K562 (cell line): Measurements from ENCODE around the gene NYNRIN. TPM values are rescaled to one million over a fixed set of nuclear protein-coding genes. Genes with fewer than 3 reads are reported as not detected.

Experiments
- CHD2 ChIP-seq: IDR thresholded peaks from 2 replicates; pipeline ENCODE4 v1.6.1; 2011; ENCODE audit warnings: low read depth, low read length
- HMGXB4 ChIP-seq: sonication (generic); formaldehyde crosslinking; IDR thresholded peaks from 2 replicates; pipeline ENCODE4 v1.8.1; 2023; ENCODE audit warnings: mild to moderate bottlenecking, missing genetic modification reagents
- NEUROD1 ChIP-seq: fragments of 150-350 bp; IDR thresholded peaks from 2 replicates; pipeline ENCODE4 v1.6.1; 2014; ENCODE audit warnings: borderline replicate concordance, low read length, low read depth; ENCODE audit not compliant: partially characterized antibody
- NR3C1 ChIP-seq: sonication (generic); formaldehyde crosslinking; IDR thresholded peaks from 2 replicates; pipeline ENCODE4 v1.8.1; 2022; ENCODE audit warnings: missing genetic modification reagents
- RUNX1 ChIP-seq: sonication (generic); IDR thresholded peaks from 2 replicates; pipeline ENCODE4 v1.6.1; 2016; ENCODE audit warnings: antibody characterized with exemption, low read depth
- SFPQ ChIP-seq: fragments of 200-400 bp; formaldehyde crosslinking; IDR thresholded peaks from 2 replicates; pipeline ENCODE4 v1.6.1; 2017; ENCODE audit warnings: mild to moderate bottlenecking, low read depth, low read length, moderate library complexity
- SMAD2 ChIP-seq: fragments of 150-350 bp; IDR thresholded peaks from 2 replicates; pipeline ENCODE4 v1.6.1; 2014; ENCODE audit warnings: low read depth, mild to moderate bottlenecking, low read length
- SMAD4 ChIP-seq: fragments of 250-450 bp; sonication (Bioruptor Pico); conservative IDR thresholded peaks from 2 replicates; pipeline ENCODE4 v1.8.0; 2021; ENCODE audit warnings: inconsistent platforms, mild to moderate bottlenecking, moderate library complexity
- SMARCC2 ChIP-seq: fragments of 450-650 bp; IDR thresholded peaks from 2 replicates; pipeline ENCODE4 v1.6.1; 2017; ENCODE audit warnings: antibody characterized with exemption, moderate library complexity, mild to moderate bottlenecking, low read depth
- TAF9B ChIP-seq: fragments of 450-650 bp; IDR thresholded peaks from 2 replicates; pipeline ENCODE4 v1.6.1; 2018; ENCODE audit warnings: mild to moderate bottlenecking; ENCODE audit not compliant: partially characterized antibody
- ZKSCAN1 ChIP-seq: fragments of 150-350 bp; IDR thresholded peaks from 2 replicates; pipeline ENCODE4 v1.6.1; 2016; ENCODE audit warnings: low read depth, low read length
- ZNF280B ChIP-seq: fragments of 250-450 bp; sonication (Bioruptor Pico); IDR thresholded peaks from 2 replicates; pipeline ENCODE4 v1.5.1; 2021; ENCODE audit warnings: mild to moderate bottlenecking
- ZNF282 ChIP-seq: sonication (generic); formaldehyde crosslinking; IDR thresholded peaks from 2 replicates; pipeline ENCODE4 v1.8.1; 2023; ENCODE audit warnings: missing genetic modification reagents
- ZNF324 ChIP-seq: fragments of 250-450 bp; sonication (Bioruptor Pico); IDR thresholded peaks from 2 replicates; pipeline ENCODE4 v1.4.0; 2020; ENCODE audit warnings: mild to moderate bottlenecking
- ZNF41 ChIP-seq: fragments of 250-450 bp; sonication (Bioruptor Pico); conservative IDR thresholded peaks from 2 replicates; pipeline ENCODE4 v1.4.0; 2020; ENCODE audit warnings: mild to moderate bottlenecking
- ZNF609 ChIP-seq: sonication (generic); formaldehyde crosslinking; IDR thresholded peaks from 2 replicates; pipeline ENCODE4 v1.8.1; 2023; ENCODE audit warnings: missing genetic modification reagents, mild to moderate bottlenecking, borderline replicate concordance
- ZNF699 ChIP-seq: fragments of 250-450 bp; sonication (Bioruptor Pico); IDR thresholded peaks from 2 replicates; pipeline ENCODE4 v1.8.0; 2021; ENCODE audit warnings: mild to moderate bottlenecking, moderate library complexity; ENCODE audit not compliant: insufficient replicate concordance
- ZSCAN32 ChIP-seq: fragments of 450-650 bp; formaldehyde crosslinking; IDR thresholded peaks from 2 replicates; pipeline ENCODE4 v1.4.0; 2020; ENCODE audit warnings: mild to moderate bottlenecking, moderate library complexity
- polyA plus RNA-seq, 8 experiments: library from polyadenylated mRNA; depleted of rRNA in 4 of 8; stranded (reverse) in 5 of 8; unstranded in 3 of 8; fragments of >200 nt; fragmentation: Nextera tagmentation in 2 of 8; fragmentation: Illumina TruSeq in 1 of 8; extraction: Ambion mirVana in 2 of 8; extraction: Trizol in 1 of 8; gene quantifications; 2 replicates each; pipeline versions ENCODE4 v1.2.1 to v1.2.3, GENCODE V29; 2011 to 2014; ENCODE audit warnings: inconsistent platforms in 1 of 8, missing spikeins in 1 of 8
- total RNA-seq, 7 experiments: library from RNA; depleted of rRNA in 6 of 7; stranded (reverse); fragments of >200 nt in 6 of 7; fragmentation: Illumina TruSeq in 2 of 7; extraction: Trizol in 2 of 7; gene quantifications; 2 replicates each; pipeline versions ENCODE4 v1.2.1 to v1.2.3, GENCODE V29; 2011 to 2021; ENCODE audit warnings: low replicate concordance in 1 of 7

Gene NYNRIN
- total and polyA plus RNA-seq, 9 of the 15 experiments (the other 6 are each of a cell fraction or from before 2014, with no cell fraction given) = 0.04 to 1.2 (median 0.28) TPM

- TF ChIP-seq SFPQ (no peak), NR3C1 (CRISPR knock-in tag) (no peak), CHD2 (0 out of 2 replicates have a peak, but pooled peaks have one; percentile 6), SMAD4 (CRISPR knock-in tag) (no peak), ZNF324 (CRISPR knock-in tag) (no peak), HMGXB4 (no peak), ZSCAN32 (CRISPR knock-in tag) (no peak), ZNF699 (no peak), ZNF41 (no peak), ZNF280B (CRISPR knock-in tag) (no peak), TAF9B (peak; percentile 31), ZNF609 (CRISPR knock-in tag) (no peak), RUNX1 (no peak), SMAD2 (no peak), ZKSCAN1 (no peak), SMARCC2 (no peak), NEUROD1 (no peak), ZNF282 (CRISPR knock-in tag) (no peak)
Observed at GRCh38 chr14:24442240-24443052, 43.6 kb downstream of the NYNRIN start, which contains the start of gene SDR39U1 (continued).
